HG02943 (cell line): Measurements from ENCODE around the gene NPTX2.

Experiments
- ATAC-seq: cut with Tn5 transposase; IDR thresholded peaks from one replicate; pipeline ENCODE4 v1.9.1; 2021; ENCODE audit warnings: mild to moderate bottlenecking, low read depth, moderate library complexity; ENCODE audit not compliant: unreplicated experiment

NPTX2 gene

DNA sequence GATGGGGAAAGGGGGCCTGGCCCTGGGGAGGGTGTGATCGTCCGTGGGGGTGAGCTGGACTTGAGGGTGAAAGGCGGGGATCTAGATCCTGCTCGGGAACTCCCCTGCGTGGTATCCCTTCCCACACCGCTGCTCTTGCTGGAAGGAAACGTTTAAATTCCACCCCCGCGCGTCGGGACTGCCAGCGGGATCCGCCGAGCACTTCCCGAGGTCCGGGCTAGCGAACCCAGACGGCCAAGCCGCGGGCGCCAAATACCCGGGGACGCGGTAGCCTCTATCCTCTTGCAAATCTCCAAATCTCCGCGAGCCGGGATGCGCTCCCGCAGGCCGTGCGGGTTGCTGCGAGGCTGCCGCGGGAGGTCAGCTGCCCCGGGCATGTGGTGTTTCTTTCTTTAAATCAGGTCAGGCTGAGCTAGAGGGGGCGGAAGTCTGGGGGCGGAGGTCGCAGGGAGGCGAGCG is 904 bp downstream of the NPTX2 start:
- no peak for ATAC-seq

DNA sequence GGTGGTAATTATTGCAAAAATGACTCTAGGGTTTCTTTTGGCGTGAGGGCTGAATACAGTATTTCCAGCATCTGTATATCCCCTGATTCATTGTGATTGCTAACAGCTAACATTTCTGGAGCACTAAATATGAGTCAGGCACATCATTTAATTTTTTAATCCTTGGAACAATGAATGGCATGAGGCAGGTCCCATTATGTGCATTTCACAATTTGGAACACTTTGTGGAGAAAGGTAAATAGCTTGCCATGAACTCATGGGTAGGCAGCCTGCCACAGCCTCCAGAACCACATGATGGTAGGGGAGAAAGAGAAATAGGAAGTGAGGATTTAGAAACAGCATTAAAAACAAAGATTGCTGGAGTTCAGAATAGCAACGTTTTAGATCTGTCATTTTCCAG is 1.7 kb downstream of the NPTX2 start:
- ATAC-seq: no peak

- no peak for ATAC-seq
Observed at GRCh38 chr7:98619450-98620321, 2.6 kb downstream of the NPTX2 start.

DNA sequence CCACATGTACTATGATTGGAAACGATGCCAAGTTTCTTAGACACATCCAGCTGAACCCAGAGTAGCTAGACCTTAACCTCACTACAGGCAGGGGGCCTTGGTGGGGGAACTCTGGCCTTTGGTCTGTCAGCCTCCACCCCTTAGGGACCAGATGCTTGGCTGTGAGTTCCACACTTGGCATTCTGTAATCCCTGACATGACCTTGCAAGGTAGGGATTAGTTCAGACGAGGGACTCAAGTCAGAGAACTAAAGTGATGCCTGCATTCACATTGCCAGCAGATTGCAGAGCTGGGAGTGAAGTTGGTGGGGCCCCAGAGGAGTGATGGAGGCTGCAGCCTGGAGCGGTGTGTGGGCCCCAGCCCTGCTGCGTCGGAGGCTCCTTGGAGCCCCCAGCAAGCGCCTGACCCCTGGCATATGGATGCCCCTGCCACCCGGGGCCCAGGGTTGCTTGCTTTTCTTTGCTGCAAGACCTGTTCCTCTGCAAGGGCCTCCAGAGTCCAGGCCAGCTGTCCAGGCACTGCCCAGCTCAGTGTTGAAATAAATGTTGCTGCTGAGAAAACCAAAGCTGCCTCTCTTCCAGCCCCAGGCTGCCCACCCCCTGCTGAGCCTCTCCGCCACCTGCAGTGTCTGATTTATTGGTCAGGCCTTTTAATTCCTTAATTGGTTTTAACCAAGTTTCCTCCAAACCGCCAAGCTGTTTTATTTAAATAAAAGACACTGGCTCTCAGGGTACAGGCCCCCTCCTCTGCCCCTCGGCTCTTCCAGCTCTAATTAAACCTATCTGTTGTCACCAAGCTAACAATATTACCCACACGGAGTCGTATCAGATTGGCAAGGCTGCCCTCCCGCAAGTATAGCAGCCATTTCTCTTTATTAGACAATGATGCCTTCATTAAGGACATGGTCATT is 4.7 kb downstream of the NPTX2 start:
- no peak for ATAC-seq

DNA sequence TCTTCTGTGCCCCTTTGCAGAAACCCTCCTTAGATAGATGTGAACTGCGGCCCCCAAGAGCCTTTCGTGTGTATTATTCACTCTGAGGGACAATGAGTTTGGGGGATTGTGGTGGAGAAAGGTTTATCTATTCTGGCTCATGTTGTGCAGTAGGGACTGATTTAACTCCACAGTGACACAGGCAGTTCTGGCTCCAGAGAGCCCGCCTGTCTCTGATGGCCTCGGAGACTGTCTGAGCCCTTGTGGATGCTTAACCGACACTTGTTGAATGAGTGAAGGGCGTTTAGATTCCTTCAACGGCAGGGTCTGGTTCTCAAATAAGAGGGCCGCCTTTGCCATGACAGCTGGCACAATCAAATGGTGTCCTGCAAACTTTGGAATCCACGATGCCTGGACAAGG is 5.8 kb downstream of the NPTX2 start:
- no peak for ATAC-seq

GRCh38 chr7:98624846-98625420 is 7.8 kb downstream of the NPTX2 start:
- no peak for ATAC-seq

DNA sequence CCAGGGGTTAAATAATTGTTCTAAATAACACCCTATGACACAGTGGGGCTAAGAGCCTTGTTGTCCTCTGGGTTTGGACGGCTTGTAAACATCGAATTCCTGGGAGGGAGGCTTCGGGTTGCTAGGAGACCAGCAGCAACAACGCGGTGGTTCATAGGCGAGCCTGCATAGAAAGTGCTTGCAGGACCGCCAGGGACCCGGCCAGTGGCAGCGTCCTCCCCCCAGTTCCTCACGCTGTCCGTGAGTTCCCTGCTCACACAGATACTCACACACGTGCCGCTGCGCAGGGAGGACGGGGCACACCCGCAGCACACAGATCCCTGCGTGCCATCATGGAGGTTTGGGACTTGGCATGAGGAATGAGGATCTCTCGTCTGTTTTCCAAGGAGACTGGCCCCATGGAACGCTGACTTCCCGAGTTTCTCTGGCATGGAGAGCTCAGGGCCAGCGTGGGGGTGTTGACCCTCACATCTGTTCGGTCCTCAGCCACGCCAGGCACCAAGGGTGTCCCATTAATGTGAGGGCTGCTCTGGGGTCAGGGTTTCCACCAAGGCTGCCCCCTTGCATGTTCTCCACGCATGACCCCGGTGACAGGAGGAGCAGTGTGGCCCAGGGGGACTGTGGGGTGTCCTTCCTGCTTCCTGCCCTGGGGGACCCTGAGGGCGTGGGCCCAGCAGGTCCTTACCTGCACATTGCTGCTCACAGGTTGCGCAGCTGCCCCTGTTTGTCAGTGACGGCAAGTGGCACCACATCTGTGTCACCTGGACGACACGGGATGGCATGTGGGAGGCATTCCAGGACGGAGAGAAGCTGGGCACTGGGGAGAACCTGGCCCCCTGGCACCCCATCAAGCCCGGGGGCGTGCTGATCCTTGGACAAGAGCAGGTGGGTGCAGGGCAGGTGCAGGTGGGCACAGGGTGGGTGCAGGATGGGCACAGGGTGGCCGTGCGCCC is 9.7 kb downstream of the NPTX2 start:
- ATAC-seq: no peak

GRCh38 chr7:98627413-98627790 is 10.3 kb downstream of the NPTX2 start:
- ATAC-seq: no peak

DNA sequence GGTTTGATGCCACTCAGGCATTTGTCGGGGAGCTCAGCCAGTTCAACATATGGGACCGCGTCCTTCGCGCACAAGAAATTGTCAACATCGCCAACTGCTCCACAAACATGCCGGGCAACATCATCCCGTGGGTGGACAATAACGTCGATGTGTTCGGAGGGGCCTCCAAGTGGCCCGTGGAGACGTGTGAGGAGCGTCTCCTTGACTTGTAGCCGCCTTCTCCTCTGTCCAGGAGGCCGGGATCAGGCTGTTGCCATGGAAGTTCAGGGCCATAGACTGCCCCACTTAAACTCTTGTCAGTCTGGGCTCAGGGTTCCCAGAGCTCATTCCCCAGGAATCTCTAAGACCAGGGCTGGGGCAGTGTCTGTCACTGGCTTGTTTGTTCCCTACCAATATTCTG is 11.3 kb downstream of the NPTX2 start:
- no peak for ATAC-seq

- no peak for ATAC-seq
Observed at GRCh38 chr7:98629001-98629431, 11.9 kb downstream of the NPTX2 start.

DNA sequence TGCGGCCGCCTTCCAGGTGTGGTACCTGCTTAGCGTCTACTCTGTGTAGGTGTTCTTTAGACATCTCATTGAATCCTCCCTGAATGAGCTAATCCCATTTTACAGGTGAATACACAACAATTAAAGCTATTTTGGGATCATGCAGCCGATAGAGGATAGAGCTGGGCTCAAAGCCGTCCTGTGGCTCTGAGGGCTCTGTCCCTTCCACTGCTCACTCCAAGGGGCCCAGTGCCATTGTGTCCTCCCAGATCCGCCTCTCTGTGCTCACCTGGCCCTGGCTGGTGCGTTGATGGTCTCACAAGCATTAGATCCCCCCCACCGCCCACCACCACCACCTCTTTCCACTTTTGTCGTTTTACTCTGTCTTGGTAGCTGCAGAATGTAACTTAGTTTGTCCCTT is 13.1 kb downstream of the NPTX2 start:
- no peak for ATAC-seq

- no peak for ATAC-seq
Observed at GRCh38 chr7:98630770-98631169, 13.7 kb downstream of the NPTX2 start.

GRCh38 chr7:98638853-98639252 is 21.8 kb downstream of the NPTX2 start:
- no peak for ATAC-seq

GRCh38 chr7:98640375-98640774 is 23.3 kb downstream of the NPTX2 start:
- no peak for ATAC-seq

GRCh38 chr7:98641646-98642500 is 24.8 kb downstream of the NPTX2 start:
- peak; percentile 83 for ATAC-seq

DNA sequence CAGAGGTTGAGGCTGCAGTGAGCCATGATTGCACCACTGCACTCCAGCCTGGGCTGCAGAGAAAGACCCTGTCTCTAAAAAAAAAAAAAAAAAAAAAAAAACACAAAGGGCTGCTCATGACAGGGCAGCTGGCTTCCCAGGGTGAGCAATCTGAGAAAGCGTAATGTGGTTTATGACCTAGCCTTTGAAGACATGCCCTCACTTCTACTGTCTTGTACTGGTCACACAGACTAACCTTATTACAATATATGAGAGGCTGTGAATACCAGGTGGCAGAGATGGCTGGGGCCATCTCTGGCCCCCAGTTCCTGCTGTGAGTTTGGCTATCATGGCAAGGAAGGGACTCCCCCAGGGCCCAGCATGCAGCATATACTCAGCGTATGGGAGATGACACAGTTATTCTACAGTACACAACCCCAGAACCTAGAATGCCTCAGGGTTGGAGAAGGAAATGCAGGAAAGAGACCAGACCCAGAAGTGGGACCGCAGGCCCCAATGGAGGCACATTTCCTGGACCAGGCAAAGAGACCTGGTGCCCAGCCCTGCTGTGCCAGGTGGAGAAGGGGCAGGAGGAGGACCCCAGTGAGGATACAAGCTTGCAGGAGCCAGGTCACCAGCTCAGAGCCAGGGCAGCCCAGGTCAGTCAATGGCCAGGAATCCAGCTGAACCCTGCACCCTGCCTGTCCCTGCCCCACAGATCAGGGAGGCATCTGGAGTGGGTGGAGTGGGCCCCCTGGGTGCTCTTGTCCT is 26.3 kb downstream of the NPTX2 start:
- no peak for ATAC-seq

DNA sequence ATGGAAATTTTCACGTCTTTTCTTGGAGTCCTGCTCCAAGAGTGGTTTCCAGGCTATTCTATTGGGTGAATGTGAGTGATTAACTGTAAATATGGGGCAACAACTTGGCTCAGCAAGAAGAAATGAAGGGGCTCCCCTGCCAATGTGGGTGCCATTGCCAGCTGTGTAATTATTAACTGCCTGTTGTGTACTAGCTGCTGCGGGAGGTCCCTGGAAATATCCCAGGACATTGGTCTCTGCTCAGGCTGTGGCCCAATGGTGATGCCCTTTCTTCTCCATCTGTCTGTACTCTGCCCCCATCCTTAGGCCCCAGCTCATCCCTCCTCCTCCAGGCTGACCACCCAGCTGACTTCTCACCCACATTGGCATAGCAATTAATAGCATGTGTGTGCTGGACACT is 29.4 kb downstream of the NPTX2 start:
- no peak for ATAC-seq

GRCh38 chr7:98647326-98647725 is 30.2 kb downstream of the NPTX2 start:
- no peak for ATAC-seq
